ENCODE measurements around the gene NEUROG3. TPM values are rescaled to one million over a fixed set of nuclear protein-coding genes. Genes with fewer than 3 reads are reported as not detected.

NEUROG3 gene
- total RNA-seq, 6 experiments from 2014 or later: not detected

DNA sequence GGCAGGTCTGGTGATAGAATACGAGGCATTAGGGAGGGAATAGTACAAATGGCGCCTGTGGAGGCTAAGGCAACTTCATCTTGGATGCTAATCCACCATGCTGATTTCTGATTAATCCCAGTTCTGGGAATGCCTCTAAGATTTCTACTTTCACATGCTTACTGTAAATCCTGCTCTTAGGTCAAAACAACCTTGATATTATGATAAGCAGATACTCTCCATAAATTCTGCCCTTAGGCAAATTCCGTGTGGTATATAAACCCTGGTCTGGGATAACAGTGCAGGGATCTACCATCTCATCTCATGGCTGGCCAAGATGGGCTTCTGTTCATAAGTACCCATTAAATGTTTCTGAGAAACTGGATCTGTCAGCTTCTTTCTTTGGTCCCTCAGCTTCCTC, 11.4 kb upstream of the NEUROG3 start:
- TF ChIP-seq, protein P1, sequence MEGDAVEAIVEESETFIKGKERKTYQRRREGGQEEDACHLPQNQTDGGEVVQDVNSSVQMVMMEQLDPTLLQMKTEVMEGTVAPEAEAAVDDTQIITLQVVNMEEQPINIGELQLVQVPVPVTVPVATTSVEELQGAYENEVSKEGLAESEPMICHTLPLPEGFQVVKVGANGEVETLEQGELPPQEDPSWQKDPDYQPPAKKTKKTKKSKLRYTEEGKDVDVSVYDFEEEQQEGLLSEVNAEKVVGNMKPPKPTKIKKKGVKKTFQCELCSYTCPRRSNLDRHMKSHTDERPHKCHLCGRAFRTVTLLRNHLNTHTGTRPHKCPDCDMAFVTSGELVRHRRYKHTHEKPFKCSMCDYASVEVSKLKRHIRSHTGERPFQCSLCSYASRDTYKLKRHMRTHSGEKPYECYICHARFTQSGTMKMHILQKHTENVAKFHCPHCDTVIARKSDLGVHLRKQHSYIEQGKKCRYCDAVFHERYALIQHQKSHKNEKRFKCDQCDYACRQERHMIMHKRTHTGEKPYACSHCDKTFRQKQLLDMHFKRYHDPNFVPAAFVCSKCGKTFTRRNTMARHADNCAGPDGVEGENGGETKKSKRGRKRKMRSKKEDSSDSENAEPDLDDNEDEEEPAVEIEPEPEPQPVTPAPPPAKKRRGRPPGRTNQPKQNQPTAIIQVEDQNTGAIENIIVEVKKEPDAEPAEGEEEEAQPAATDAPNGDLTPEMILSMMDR (IDR thresholded peaks at IDR 0.05): no peak
- Mint-ChIP-seq H3K27ac (no peak overlapping the region), H3K27me3 (ENCODE audit: insufficient read depth) (peaks cover 21% of the 10 kb centered on the region), H3K4me1 (ENCODE audit: low read depth) (no peaks in the 10 kb centered on the region), H3K36me3 (ENCODE audit: low read depth) (no peaks in the 10 kb centered on the region), H3K4me3 (no peak overlapping the region), H3K9me3 (no peaks in the 10 kb centered on the region)
- DNase-seq: no peak

DNA sequence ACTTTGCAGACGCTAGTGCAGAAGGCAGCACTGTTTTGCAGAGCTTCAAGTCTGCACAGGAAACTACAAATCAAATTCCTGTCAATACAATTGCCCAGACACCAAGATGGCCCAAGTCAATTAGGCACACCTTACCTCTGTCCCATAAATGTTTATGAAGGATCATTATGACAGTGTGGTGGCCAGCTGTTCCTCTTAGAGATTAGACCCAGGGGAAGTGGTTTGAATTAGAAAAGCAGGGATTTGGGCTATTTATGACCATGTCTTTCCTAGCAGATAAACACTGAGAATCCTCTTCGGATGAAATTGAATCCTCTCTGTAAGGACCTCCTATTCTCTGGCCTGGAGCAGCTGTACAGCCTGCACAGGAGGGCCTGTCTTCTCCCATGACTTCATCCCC, 9.9 kb upstream of the NEUROG3 start:
- H3K4me1 Mint-ChIP-seq (ENCODE audit: low read depth): no peaks in the 10 kb centered on the region
- H3K27ac Mint-ChIP-seq: no peak overlapping the region
- no peak for DNase-seq
- TF ChIP-seq, protein P1 (IDR thresholded peaks at IDR 0.05): no peak
- no peaks in the 10 kb centered on the region for H3K9me3 Mint-ChIP-seq
- H3K27me3 Mint-ChIP-seq (ENCODE audit: insufficient read depth): peaks cover 27% of the 10 kb centered on the region
- no peaks in the 10 kb centered on the region for H3K36me3 Mint-ChIP-seq (ENCODE audit: low read depth)
- no peak overlapping the region for H3K4me3 Mint-ChIP-seq

DNA sequence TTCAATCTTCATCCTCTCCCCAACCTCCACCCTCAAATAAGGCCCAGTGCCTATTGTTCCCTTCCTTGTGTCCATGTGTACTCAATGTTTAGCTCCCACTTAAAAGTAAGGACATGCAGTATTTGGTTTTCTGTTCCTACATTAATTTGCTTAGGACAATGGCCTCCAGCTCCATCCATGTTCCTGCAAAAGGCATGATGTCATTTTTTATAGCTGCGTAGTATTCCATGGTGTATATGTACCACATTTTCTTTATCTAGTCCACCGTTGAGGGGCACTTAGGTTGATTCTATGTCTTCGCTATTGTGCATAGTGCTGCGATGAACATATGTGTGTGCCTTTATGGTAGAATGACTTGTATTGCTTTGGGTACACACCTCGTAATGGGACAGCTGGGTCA, 7.2 kb upstream of the NEUROG3 start:
- H3K4me3 Mint-ChIP-seq: no peak overlapping the region

DNA sequence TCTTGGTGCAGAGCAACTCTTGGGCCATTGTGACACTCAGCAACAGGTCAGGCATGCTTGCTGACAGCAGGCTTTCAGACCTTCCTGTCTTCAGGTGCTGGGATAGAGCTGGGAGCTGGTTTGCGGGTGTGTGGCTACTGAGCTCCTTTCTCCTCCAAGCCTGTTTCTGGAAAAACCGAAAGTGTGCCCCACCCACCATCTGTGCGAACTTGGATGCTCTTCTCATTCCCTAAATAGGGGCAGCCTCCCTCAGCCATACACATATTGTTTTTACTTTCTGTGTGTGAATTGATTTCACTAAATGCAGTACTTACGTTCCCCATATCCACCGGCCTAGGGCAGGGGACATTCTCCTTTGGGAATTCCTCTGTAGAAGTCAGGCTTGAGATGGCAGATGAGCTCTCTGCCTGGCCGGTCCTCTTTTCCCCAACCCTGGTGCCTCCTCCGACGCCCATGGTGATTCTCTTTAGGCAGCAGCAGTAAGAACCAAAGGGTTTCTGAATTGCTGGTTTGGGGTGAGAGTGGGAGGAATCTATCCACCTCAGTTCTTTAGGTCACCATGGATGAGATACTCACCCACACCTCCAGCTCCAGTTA, 6.3 kb upstream of the NEUROG3 start:
- DNase-seq: no peak
- no peaks in the 10 kb centered on the region for H3K36me3 Mint-ChIP-seq (ENCODE audit: low read depth)
- TF ChIP-seq, protein P1 (IDR thresholded peaks at IDR 0.05): no peak
- no peak overlapping the region for H3K4me3 Mint-ChIP-seq
- no peaks in the 10 kb centered on the region for H3K4me1 Mint-ChIP-seq (ENCODE audit: low read depth)
- H3K27ac Mint-ChIP-seq: no peak overlapping the region
- H3K9me3 Mint-ChIP-seq: no peaks in the 10 kb centered on the region
- H3K27me3 Mint-ChIP-seq (ENCODE audit: insufficient read depth): peaks cover 43% of the 10 kb centered on the region

More for the DNA sequence above, 7.2 kb upstream of the NEUROG3 start:
- H3K9me3 Mint-ChIP-seq: no peaks in the 10 kb centered on the region
- peaks cover 36% of the 10 kb centered on the region for H3K27me3 Mint-ChIP-seq (ENCODE audit: insufficient read depth)
- DNase-seq: no peak
- TF ChIP-seq, protein P1 (IDR thresholded peaks at IDR 0.05): no peak
- no peaks in the 10 kb centered on the region for H3K4me1 Mint-ChIP-seq (ENCODE audit: low read depth)
- H3K36me3 Mint-ChIP-seq (ENCODE audit: low read depth): no peaks in the 10 kb centered on the region
- H3K27ac Mint-ChIP-seq: no peak overlapping the region

DNA sequence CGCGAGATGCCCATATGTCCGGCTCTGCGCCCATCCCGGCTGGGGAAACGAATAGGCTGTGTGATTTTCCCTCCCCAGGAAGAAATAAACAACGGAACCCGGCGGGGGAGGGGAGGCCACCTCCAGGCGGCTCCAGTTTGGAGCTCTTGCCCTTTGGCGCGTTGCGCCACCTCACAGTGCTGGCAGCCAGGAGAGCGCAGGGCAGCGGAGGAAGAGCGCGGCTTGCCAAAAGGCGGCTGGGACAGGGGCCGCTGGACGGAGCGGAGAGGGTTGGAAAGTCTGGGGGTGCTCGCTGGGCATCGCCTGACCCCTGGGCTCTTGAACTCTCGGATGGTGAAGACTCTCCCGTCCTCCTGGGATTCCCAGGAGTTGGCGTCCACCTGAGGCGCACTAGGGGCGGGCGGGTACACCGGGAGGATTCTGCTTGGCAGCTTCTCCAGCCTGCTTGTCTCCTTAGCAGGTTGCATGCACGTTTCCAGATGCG, 5.3 kb upstream of the NEUROG3 start:
- Mint-ChIP-seq H3K9me3 (no peaks in the 10 kb centered on the region), H3K27ac (no peak overlapping the region), H3K27me3 (ENCODE audit: insufficient read depth) (peaks cover 52% of the 10 kb centered on the region), H3K4me3 (no peak overlapping the region), H3K36me3 (ENCODE audit: low read depth) (no peaks in the 10 kb centered on the region), H3K4me1 (ENCODE audit: low read depth) (no peaks in the 10 kb centered on the region)
- no peak for DNase-seq
- TF ChIP-seq, protein P1 (IDR thresholded peaks at IDR 0.05): no peak
